H7 (cell line): ENCODE results near the gene TMIGD1. TPM values are rescaled to one million over a fixed set of nuclear protein-coding genes. Genes with fewer than 3 reads are reported as not detected.
A peak's percentile ranks its signal among the peaks of the same experiment; 100 is the strongest.

Experiments
- DNase-seq: peaks from one replicate; pipeline ENCODE4 v3.0.0; 2012
- H3K27me3 ChIP-seq: 2 replicates; pipeline ENCODE4 v1.6.0; 2011; ENCODE audit warnings: mild to moderate bottlenecking, low read length; ENCODE audit not compliant: control insufficient read depth, insufficient read depth
- H3K36me3 ChIP-seq: replicated peaks from 2 replicates; pipeline ENCODE4 v1.5.1; 2011; ENCODE audit warnings: low read length; ENCODE audit not compliant: control insufficient read depth, insufficient read depth
- H3K4me3 ChIP-seq: 2 replicates; pipeline ENCODE4 v1.5.1; 2011; ENCODE audit warnings: low read depth, mild to moderate bottlenecking, control low read depth, low read length, moderate library complexity; ENCODE audit not compliant: insufficient read depth
- total RNA-seq: library from RNA; depleted of rRNA; stranded (reverse); fragments of >200 nt; shearing (Covaris generic); gene quantifications from 2 replicates; pipeline ENCODE4 v1.2.3, GENCODE V29; 2014; rRNA removed

TMIGD1 gene
- total RNA-seq = not detected in 2 replicates

GRCh38 chr17:30333503-30334360 lies at the start of gene TMIGD1:
Gene TMIGD1 (minus strand): TSS chr17:30334057. CDS start chr17:30332133, 1,924 bp downstream.
- Histone ChIP-seq H3K27me3 (no peaks in the 10 kb centered on the region), H3K4me3 (no peak within 1 kb of the TSS), H3K36me3 (no peaks in the 10 kb centered on the region)
- no peak for DNase-seq

DNA sequence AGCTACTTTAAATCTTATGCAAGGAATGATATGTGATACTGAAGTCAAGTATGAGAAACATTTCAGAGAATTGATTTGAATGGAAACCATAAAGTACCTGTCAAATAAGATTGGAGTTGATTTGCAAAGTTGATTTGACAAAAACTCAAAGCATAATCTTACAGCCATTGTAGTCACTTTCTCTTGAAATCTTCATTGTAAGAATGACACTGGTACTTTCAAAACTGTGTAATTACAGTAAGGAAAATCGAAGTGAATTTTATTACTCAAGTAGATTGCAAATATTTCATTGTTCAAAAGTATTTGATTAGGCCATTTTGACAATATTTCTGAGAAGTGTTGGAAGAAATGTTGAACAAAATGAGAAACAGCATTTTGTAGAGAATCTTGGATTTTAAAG lies 48.5 kb upstream of the TMIGD1 start:
- DNase-seq = no peak
- H3K4me3 ChIP-seq = no peak overlapping the region

GRCh38 chr17:30381340-30381659 lies 47.4 kb upstream of the TMIGD1 start:
- Histone ChIP-seq H3K4me3 (no peak overlapping the region), H3K27me3 (peaks cover 26% of the 10 kb centered on the region), H3K36me3 (no peaks in the 10 kb centered on the region)
- DNase-seq = no peak

More for the DNA sequence above, 48.5 kb upstream of the TMIGD1 start:
- Histone ChIP-seq H3K36me3 (no peaks in the 10 kb centered on the region), H3K27me3 (peaks cover 22% of the 10 kb centered on the region)

GRCh38 chr17:30380643-30381339 lies 46.9 kb upstream of the TMIGD1 start:
- peaks cover 26% of the 10 kb centered on the region for H3K27me3 ChIP-seq
- no peak overlapping the region for H3K4me3 ChIP-seq
- DNase-seq = no peak
- no peaks in the 10 kb centered on the region for H3K36me3 ChIP-seq

DNA sequence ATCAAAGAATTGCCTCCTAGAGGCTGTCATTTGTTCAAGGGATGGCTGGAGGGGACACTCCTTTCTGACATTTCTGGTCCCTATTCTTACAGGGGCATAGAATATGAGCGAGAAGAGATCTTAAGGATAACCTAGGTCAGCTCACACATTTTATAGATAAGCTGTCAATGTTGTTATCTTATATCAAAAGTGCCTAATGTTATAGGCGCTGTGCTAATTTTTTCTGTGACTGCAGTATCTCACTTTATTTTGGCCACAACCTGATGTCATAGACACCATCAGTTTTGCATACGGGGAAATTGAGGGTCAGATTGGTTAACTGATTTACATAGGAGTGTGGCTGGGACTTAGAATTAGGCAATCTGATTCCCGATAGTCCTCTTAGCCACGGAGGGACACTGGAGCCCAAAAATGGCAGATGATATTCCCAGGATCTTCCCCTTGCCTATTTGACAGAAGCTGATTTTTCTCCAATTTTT lies 46.1 kb upstream of the TMIGD1 start:
- peak; percentile 23 for DNase-seq
- Histone ChIP-seq H3K27me3 (peaks cover 26% of the 10 kb centered on the region), H3K36me3 (no peaks in the 10 kb centered on the region), H3K4me3 (peak overlapping the region; percentile 81)

DNA sequence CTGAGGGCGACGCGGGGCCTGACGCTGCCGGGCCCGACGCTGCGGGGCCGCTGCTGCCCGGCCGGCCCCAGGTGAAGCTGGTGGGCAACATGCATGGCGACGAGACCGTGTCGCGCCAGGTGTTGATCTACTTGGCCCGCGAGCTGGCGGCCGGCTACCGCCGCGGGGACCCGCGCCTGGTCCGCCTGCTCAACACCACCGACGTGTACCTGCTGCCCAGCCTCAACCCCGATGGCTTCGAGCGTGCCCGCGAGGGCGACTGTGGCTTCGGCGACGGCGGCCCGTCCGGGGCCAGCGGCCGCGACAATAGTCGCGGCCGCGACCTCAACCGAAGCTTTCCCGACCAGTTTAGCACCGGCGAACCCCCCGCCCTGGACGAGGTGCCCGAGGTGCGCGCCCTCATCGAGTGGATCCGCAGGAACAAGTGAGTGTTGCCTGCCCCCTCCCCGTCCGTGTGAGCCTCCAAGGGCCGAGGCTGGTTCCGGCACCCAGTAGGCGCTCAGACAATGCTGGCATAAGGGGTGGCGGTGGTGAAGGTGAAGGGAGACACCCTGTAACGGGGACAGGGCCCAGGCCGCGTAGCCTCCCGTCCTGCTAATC lies 45.5 kb upstream of the TMIGD1 start:
- H3K27me3 ChIP-seq = peaks cover 26% of the 10 kb centered on the region
- peak; percentile 63 for DNase-seq
- no peaks in the 10 kb centered on the region for H3K36me3 ChIP-seq
- peak overlapping the region; percentile 81 for H3K4me3 ChIP-seq

- DNase-seq = peak; percentile 99
- H3K4me3 ChIP-seq = peak within 1 kb of the TSS; percentile 81
- H3K36me3 ChIP-seq = no peaks in the 10 kb centered on the region
- H3K27me3 ChIP-seq = peaks cover 26% of the 10 kb centered on the region
These were observed 45.0 kb upstream of the TMIGD1 start, which contains the start of gene CPD for GRCh38 chr17:30378825-30379302. Gene CPD (plus strand): TSS chr17:30378927. CDS start chr17:30378981, 54 bp downstream.

- Histone ChIP-seq H3K27me3 (peaks cover 26% of the 10 kb centered on the region), H3K36me3 (no peaks in the 10 kb centered on the region), H3K4me3 (peak overlapping the region; percentile 46)
- DNase-seq = peak; percentile 53
These were observed 44.5 kb upstream of the TMIGD1 start for GRCh38 chr17:30378241-30378824.

DNA sequence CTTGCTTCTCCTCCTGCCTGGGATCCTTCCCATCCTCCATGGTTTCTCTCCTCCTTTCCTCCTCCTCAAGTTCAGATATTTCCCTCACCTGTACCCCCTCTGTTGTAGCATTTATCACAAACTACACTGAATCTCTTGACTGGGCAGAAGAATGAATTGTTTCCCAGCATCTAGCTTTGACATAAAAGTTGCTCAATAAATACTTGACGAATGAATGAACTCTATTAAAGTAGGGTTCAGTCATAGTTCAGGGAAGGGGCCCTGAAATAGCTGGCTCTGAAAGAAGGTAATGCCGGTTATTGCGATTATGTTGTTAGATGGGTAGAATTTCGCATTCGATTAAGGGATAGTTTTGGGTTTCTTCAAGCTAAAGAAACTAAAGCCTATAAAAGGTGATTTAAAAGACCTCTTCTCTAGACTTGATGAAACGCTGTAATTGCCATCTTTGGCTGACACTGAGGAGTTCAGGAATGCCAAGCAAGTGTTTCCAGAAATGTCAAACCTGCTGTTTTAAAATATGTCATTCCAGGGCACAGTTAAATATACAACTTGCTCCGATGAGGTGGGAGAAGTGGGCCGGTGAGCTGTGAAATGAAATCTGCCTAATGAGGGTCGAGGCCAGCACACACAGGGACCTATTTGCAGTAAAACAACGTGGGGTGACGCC lies 43.9 kb upstream of the TMIGD1 start:
- H3K4me3 ChIP-seq = peak overlapping the region; percentile 46
- no peak for DNase-seq
- no peaks in the 10 kb centered on the region for H3K36me3 ChIP-seq
- peaks cover 26% of the 10 kb centered on the region for H3K27me3 ChIP-seq

- Histone ChIP-seq H3K36me3 (no peaks in the 10 kb centered on the region), H3K4me3 (no peak overlapping the region), H3K27me3 (peaks cover 26% of the 10 kb centered on the region)
- no peak for DNase-seq
These were observed 43.0 kb upstream of the TMIGD1 start for GRCh38 chr17:30376621-30377452.

- Histone ChIP-seq H3K36me3 (no peaks in the 10 kb centered on the region), H3K27me3 (peaks cover 26% of the 10 kb centered on the region), H3K4me3 (no peak overlapping the region)
- no peak for DNase-seq
These were observed 41.8 kb upstream of the TMIGD1 start for GRCh38 chr17:30375661-30376060.

DNA sequence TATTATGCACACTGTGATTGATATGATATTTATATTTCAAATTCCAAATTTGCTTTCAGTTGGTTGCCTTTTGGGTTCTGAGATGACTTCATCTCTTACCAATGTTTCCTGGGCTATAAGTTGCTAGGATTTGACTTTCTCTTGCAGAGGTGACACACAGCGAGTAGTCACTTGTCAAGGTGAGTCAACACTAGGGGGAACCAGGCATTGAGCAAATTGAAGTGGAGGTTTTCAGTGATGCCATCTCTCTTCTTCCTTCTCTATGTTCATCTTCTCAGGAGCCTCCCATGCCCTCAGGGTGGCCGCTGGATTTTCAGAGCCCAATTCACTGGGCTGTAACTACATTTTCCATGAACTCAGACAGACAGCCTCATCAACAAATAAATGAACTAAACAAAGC lies 38.9 kb upstream of the TMIGD1 start:
- peak; percentile 20 for DNase-seq
- H3K36me3 ChIP-seq = no peaks in the 10 kb centered on the region
- H3K4me3 ChIP-seq = no peak overlapping the region
- peaks cover 8% of the 10 kb centered on the region for H3K27me3 ChIP-seq

- Histone ChIP-seq H3K27me3 (no peaks in the 10 kb centered on the region), H3K36me3 (no peaks in the 10 kb centered on the region), H3K4me3 (no peak overlapping the region)
- no peak for DNase-seq
These were observed 36.1 kb upstream of the TMIGD1 start for GRCh38 chr17:30369995-30370394.
